ENCODE data around the gene MSI2.

The MSI2 gene

DNA sequence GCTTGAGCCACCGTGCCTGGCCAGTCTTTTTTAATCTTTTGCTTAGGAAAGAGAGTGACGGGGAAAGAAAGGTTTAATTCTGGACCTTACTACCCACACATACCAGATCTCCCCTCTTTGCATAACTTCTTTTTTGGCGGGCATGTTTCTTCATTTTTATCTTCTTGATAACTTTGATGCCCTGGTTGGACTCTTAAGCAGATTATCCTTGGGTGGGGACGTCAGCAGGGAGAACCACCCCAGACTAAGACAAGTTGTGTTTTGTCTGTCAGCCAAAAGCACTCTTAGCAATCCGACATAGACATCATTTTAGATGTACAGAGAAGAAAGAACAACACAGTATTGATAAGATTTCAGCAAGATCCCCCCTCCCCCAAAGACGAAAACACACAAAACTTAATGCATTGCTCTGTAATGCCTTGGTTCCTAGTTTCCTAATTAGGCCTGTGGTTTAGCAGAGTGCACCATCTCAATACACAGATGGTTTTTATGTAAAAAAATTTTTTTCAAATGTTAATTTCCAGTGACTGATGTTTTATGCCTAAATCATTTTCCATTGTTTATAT is 99.9 kb downstream of the MSI2 start:
- ATAC-seq, result no peak
- no peak for TF ChIP-seq ESRRG (CRISPR knock-in tag; IDR thresholded peaks at IDR 0.05)
- TF ChIP-seq ISL1 (CRISPR knock-in tag; IDR thresholded peaks at IDR 0.05), result peak; percentile 66
- TF ChIP-seq GLIS3 (CRISPR knock-in tag; IDR thresholded peaks at IDR 0.05), result no peak

DNA sequence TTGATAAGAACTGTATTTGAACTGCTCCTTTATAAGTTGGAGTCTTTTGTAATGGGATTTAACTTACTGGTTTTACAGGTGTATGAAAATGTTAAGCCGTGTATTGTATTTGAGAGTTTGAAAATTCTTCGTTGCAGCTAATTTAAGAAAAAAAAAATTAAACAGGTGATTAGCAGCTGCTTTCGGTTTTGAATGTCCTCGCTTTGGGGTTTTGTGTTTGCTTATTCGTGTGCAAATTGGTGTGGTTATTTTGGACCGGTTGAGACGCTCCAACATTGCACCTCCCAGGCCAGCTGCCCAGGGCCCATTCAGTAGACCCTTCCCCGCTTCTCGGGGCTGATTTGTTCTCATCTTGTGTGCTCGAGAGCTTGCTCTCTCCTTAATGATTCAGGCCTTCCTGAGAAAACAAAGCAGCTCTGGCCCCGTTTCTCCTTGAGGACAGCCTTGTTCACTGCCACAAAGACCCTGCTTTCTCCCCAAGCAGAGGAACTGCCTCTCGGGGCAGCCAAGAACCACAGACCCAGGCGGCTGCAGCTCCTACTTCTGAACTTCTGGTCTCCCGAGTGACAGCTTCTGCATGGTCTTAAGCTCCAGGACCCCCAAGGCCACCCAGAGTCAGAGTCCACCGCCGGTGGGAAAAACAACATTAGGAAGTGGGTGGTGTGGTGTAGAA is 100.5 kb downstream of the MSI2 start:
- ATAC-seq, result no peak
- TF ChIP-seq, protein P1, sequence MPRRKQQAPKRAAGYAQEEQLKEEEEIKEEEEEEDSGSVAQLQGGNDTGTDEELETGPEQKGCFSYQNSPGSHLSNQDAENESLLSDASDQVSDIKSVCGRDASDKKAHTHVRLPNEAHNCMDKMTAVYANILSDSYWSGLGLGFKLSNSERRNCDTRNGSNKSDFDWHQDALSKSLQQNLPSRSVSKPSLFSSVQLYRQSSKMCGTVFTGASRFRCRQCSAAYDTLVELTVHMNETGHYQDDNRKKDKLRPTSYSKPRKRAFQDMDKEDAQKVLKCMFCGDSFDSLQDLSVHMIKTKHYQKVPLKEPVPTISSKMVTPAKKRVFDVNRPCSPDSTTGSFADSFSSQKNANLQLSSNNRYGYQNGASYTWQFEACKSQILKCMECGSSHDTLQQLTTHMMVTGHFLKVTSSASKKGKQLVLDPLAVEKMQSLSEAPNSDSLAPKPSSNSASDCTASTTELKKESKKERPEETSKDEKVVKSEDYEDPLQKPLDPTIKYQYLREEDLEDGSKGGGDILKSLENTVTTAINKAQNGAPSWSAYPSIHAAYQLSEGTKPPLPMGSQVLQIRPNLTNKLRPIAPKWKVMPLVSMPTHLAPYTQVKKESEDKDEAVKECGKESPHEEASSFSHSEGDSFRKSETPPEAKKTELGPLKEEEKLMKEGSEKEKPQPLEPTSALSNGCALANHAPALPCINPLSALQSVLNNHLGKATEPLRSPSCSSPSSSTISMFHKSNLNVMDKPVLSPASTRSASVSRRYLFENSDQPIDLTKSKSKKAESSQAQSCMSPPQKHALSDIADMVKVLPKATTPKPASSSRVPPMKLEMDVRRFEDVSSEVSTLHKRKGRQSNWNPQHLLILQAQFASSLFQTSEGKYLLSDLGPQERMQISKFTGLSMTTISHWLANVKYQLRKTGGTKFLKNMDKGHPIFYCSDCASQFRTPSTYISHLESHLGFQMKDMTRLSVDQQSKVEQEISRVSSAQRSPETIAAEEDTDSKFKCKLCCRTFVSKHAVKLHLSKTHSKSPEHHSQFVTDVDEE (CRISPR knock-in tag; IDR thresholded peaks at IDR 0.05), result no peak
- TF ChIP-seq, protein P2, sequence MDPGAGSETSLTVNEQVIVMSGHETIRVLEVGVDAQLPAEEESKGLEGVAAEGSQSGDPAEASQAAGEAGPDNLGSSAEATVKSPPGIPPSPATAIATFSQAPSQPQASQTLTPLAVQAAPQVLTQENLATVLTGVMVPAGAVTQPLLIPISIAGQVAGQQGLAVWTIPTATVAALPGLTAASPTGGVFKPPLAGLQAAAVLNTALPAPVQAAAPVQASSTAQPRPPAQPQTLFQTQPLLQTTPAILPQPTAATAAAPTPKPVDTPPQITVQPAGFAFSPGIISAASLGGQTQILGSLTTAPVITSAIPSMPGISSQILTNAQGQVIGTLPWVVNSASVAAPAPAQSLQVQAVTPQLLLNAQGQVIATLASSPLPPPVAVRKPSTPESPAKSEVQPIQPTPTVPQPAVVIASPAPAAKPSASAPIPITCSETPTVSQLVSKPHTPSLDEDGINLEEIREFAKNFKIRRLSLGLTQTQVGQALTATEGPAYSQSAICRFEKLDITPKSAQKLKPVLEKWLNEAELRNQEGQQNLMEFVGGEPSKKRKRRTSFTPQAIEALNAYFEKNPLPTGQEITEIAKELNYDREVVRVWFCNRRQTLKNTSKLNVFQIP (CRISPR knock-in tag; IDR thresholded peaks at IDR 0.05; ENCODE audit: borderline replicate concordance, low read depth), result no peak
- TF ChIP-seq, protein P3, sequence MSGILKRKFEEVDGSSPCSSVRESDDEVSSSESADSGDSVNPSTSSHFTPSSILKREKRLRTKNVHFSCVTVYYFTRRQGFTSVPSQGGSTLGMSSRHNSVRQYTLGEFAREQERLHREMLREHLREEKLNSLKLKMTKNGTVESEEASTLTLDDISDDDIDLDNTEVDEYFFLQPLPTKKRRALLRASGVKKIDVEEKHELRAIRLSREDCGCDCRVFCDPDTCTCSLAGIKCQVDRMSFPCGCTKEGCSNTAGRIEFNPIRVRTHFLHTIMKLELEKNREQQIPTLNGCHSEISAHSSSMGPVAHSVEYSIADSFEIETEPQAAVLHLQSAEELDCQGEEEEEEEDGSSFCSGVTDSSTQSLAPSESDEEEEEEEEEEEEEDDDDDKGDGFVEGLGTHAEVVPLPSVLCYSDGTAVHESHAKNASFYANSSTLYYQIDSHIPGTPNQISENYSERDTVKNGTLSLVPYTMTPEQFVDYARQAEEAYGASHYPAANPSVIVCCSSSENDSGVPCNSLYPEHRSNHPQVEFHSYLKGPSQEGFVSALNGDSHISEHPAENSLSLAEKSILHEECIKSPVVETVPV (CRISPR knock-in tag; IDR thresholded peaks at IDR 0.05), result no peak
- TF ChIP-seq, protein P4, sequence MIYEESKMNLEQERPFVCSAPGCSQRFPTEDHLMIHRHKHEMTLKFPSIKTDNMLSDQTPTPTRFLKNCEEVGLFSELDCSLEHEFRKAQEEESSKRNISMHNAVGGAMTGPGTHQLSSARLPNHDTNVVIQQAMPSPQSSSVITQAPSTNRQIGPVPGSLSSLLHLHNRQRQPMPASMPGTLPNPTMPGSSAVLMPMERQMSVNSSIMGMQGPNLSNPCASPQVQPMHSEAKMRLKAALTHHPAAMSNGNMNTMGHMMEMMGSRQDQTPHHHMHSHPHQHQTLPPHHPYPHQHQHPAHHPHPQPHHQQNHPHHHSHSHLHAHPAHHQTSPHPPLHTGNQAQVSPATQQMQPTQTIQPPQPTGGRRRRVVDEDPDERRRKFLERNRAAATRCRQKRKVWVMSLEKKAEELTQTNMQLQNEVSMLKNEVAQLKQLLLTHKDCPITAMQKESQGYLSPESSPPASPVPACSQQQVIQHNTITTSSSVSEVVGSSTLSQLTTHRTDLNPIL (CRISPR knock-in tag; IDR thresholded peaks at IDR 0.05; ENCODE audit: low read depth), result no peak
- TF ChIP-seq BACH2 (CRISPR knock-in tag; IDR thresholded peaks at IDR 0.05; ENCODE audit: borderline replicate concordance) (no peak), ZNF565 (CRISPR knock-in tag; conservative IDR thresholded peaks at IDR 0.05; ENCODE audit: low read depth) (no peak)

DNA sequence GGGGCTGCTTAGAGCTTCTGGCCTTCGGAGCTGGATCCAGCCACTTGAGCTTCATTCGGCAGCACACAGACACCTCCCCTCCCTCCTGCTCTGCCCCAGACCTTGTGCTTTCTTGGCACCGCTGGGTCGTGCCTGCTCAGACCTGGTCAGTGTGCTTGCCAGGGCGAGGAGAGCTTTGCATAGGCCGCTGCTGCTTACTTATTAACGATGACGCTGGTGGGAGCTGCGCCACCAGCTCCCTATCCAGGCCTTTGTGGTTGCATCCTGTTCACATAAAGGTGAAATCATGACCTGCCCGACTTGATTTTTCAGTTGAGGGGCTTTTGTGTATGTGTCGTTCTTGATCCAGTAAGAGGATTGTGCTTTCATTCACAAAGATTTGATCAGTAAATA is 101.1 kb downstream of the MSI2 start:
- TF ChIP-seq BACH2 (CRISPR knock-in tag; IDR thresholded peaks at IDR 0.05; ENCODE audit: borderline replicate concordance) (no peak), CSDC2 (CRISPR knock-in tag; IDR thresholded peaks at IDR 0.05) (no peak), RARB (CRISPR knock-in tag; IDR thresholded peaks at IDR 0.05) (no peak), GLIS3 (CRISPR knock-in tag; IDR thresholded peaks at IDR 0.05) (no peak), ZC3H10 (CRISPR knock-in tag; IDR thresholded peaks at IDR 0.05) (no peak), ZFP3 (CRISPR knock-in tag; IDR thresholded peaks at IDR 0.05) (no peak), PPARA (CRISPR knock-in tag; IDR thresholded peaks at IDR 0.05; ENCODE audit: borderline replicate concordance) (no peak), OSR1 (CRISPR knock-in tag; IDR thresholded peaks at IDR 0.05) (no peak), SNAI2 (CRISPR knock-in tag; IDR thresholded peaks at IDR 0.05) (no peak)
- TF ChIP-seq, protein P1 (CRISPR knock-in tag; IDR thresholded peaks at IDR 0.05), result no peak
- TF ChIP-seq, protein P3 (CRISPR knock-in tag; IDR thresholded peaks at IDR 0.05), result no peak
- ATAC-seq, result no peak
